Endodermal cell (in vitro differentiated cells): ENCODE data around the gene NFIX. TPM values are rescaled to one million over a fixed set of nuclear protein-coding genes. Genes with fewer than 3 reads are reported as not detected.

Experiments
- DNase-seq: peaks from one replicate; pipeline ENCODE4 v3.0.0-alpha.2; 2017
- H3K27ac ChIP-seq: 2 replicates; pipeline ENCODE4 v1.5.1; 2013; ENCODE audit warnings: mild to moderate bottlenecking, low read depth, low read length, moderate library complexity
- H3K27me3 ChIP-seq: 2 replicates; pipeline ENCODE4 v1.6.1; 2013; ENCODE audit warnings: mild to moderate bottlenecking, low read length, moderate library complexity; ENCODE audit not compliant: insufficient read depth, control insufficient read depth, poor library complexity, severe bottlenecking
- H3K36me3 ChIP-seq: 2 replicates; pipeline ENCODE4 v1.7.0; 2013; ENCODE audit warnings: mild to moderate bottlenecking, low read length, moderate library complexity; ENCODE audit not compliant: control insufficient read depth, insufficient read depth
- H3K4me1 ChIP-seq: one replicate; pipeline ENCODE4 v1.7.0; 2013; ENCODE audit warnings: low read length; ENCODE audit not compliant: control insufficient read depth, insufficient read depth
- H3K4me3 ChIP-seq: 2 replicates; pipeline ENCODE4 v1.5.1; 2013; ENCODE audit warnings: mild to moderate bottlenecking, low read length, moderate library complexity
- H3K9ac ChIP-seq: 2 replicates; pipeline ENCODE4 v1.6.1; 2013; ENCODE audit warnings: mild to moderate bottlenecking, low read length, moderate library complexity; ENCODE audit not compliant: poor library complexity, severe bottlenecking; ENCODE audit errors: extremely low read depth
- H3K9me3 ChIP-seq: 2 replicates; pipeline ENCODE4 v1.6.1; 2013; ENCODE audit warnings: mild to moderate bottlenecking, low read length, moderate library complexity; ENCODE audit not compliant: control insufficient read depth
- H3K27ac Mint-ChIP-seq: 2 replicates; pipeline ENCODE4 v1.8.0; 2020; ENCODE audit warnings: mixed read lengths
- H3K27me3 Mint-ChIP-seq: 2 replicates; pipeline ENCODE4 v1.8.0; 2021; ENCODE audit warnings: mild to moderate bottlenecking, mixed read lengths; ENCODE audit not compliant: insufficient read depth
- H3K36me3 Mint-ChIP-seq: 2 replicates; pipeline ENCODE4 v1.8.0; 2020; ENCODE audit warnings: low read depth, mixed read lengths
- H3K4me1 Mint-ChIP-seq: 2 replicates; pipeline ENCODE4 v1.8.0; 2020; ENCODE audit warnings: mixed read lengths
- H3K4me3 Mint-ChIP-seq: 2 replicates; pipeline ENCODE4 v1.8.0; 2020; ENCODE audit warnings: mild to moderate bottlenecking, moderate library complexity, mixed read lengths
- H3K9me3 Mint-ChIP-seq: 2 replicates; pipeline ENCODE4 v1.8.0; 2020; ENCODE audit warnings: mild to moderate bottlenecking, mixed read lengths
- CTCF ChIP-seq: fragments of 200-600 bp; sonication (generic); conservative IDR thresholded peaks from 2 replicates; pipeline ENCODE4 v1.5.0; 2021; ENCODE audit warnings: antibody characterized with exemption, mild to moderate bottlenecking
- WGBS, 2 experiments: methylation state at CpG; one replicate each; pipeline versions ENCODE4 v1.1.5 to v1.1.7; 2013; ENCODE audit warnings: missing lambda C conversion rate in 2 of 2, mixed read lengths in 1 of 2; ENCODE audit not compliant: insufficient coverage in 1 of 2, insufficient read length in 1 of 2; 5-methylcytosine and 5-hydroxymethylcytosine counted together
- total RNA-seq, 2 donors: library from RNA; stranded (reverse); fragmentation: NEBNext Ultra II Directional in 1 of 2; extraction: Animal tissue kit (Norgen Biotek cat#: 25700) in 1 of 2; gene quantifications; 2 replicates in 1 of 2; 3 replicates in 1 of 2; pipeline ENCODE4 v1.2.1, GENCODE V29; 2021

Gene NFIX
- total RNA-seq, 2 donors from 2014 or later = 0.22 to 0.40 TPM

GRCh38 chr19:13116282-13117175 is 121.3 kb downstream of the NFIX start, which contains the start of gene TRMT1:
TRMT1 (minus strand) TSS chr19:13116740; CDS start chr19:13116399, 341 bp downstream.
- WGBS, 2 experiments = 0 to 1% methylated on average over 19 to 51 of the region's 51 CpGs
- Histone ChIP-seq H3K4me3 (peak within 1 kb of the TSS; percentile 96), H3K27me3 (no peaks in the 10 kb centered on the region), H3K36me3 (peaks cover 41% of the 10 kb centered on the region), H3K9ac (peak within 1 kb of the TSS; percentile 97), H3K9me3 (no peaks in the 10 kb centered on the region), H3K4me1 (peaks cover 19% of the 10 kb centered on the region), H3K27ac (peak within 1 kb of the TSS; percentile 74)
- peak; percentile 98 for DNase-seq
- no peak for TF ChIP-seq CTCF
- Mint-ChIP-seq H3K9me3 (no peaks in the 10 kb centered on the region), H3K36me3 (peaks cover 23% of the 10 kb centered on the region), H3K27me3 (no peaks in the 10 kb centered on the region), H3K4me1 (peaks cover 37% of the 10 kb centered on the region), H3K27ac (peak within 1 kb of the TSS; percentile 99), H3K4me3 (peak within 1 kb of the TSS; percentile 96)

DNA sequence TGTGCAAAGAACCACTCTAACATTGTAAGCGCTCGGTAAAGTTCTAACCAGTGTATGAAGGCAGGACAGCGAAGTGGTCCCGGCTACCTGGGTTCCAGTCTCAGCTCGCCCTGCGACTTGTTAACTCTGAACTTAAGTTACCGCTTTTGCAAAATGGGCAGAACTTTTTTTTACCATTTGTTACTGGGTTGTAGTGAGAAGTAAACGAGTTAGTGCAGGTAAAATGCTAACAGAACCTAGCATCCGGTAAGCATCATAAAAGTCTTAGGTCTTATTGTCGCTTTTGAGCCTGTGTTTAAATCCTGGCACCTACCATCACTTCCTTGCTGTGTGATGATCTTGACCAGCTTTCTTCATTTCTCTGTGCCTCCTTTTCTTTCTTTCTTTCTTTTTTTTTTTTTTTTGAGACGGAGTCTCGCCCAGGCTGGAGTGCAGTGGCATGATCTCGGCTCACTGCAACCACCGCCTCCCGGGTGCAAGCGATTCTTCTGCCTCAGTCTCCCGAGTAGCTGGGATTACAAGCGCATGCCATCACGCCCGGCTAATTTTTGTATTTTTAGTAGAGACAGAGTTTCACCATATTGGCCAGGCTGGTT is 122.0 kb downstream of the NFIX start:
- Histone ChIP-seq H3K27me3 (no peaks in the 10 kb centered on the region), H3K9ac (peak overlapping the region; percentile 97), H3K27ac (no peak overlapping the region), H3K9me3 (no peaks in the 10 kb centered on the region), H3K36me3 (peaks cover 42% of the 10 kb centered on the region), H3K4me1 (peaks cover 21% of the 10 kb centered on the region), H3K4me3 (peak overlapping the region; percentile 96)
- Mint-ChIP-seq H3K9me3 (no peaks in the 10 kb centered on the region), H3K36me3 (peaks cover 26% of the 10 kb centered on the region), H3K27ac (peak overlapping the region; percentile 99), H3K27me3 (no peaks in the 10 kb centered on the region), H3K4me1 (peaks cover 44% of the 10 kb centered on the region), H3K4me3 (peak overlapping the region; percentile 96)
- WGBS, 2 experiments = 70 to 73% methylated on average over 17 to 20 of the region's 20 CpGs
- TF ChIP-seq CTCF = no peak
- no peak for DNase-seq

- H3K9ac ChIP-seq = peak within 1 kb of the TSS; percentile 84
- no peaks in the 10 kb centered on the region for H3K9me3 Mint-ChIP-seq
- H3K4me3 ChIP-seq = peak within 1 kb of the TSS; percentile 96
- DNase-seq = peak; percentile 95
- peaks cover 39% of the 10 kb centered on the region for H3K36me3 ChIP-seq
- H3K27ac ChIP-seq = peak within 1 kb of the TSS; percentile 78
- H3K9me3 ChIP-seq = no peaks in the 10 kb centered on the region
- H3K4me1 ChIP-seq = peaks cover 21% of the 10 kb centered on the region
- no peaks in the 10 kb centered on the region for H3K27me3 ChIP-seq
- peak within 1 kb of the TSS; percentile 96 for H3K4me3 Mint-ChIP-seq
- H3K4me1 Mint-ChIP-seq = peaks cover 49% of the 10 kb centered on the region
- peaks cover 23% of the 10 kb centered on the region for H3K36me3 Mint-ChIP-seq
- no peaks in the 10 kb centered on the region for H3K27me3 Mint-ChIP-seq
- 8 to 15% methylated on average over 26 to 65 of the region's 65 CpGs for WGBS, 2 experiments
- TF ChIP-seq CTCF = no peak
- H3K27ac Mint-ChIP-seq = peak within 1 kb of the TSS; percentile 99
Measured at GRCh38 chr19:13117772-13118423, 122.6 kb downstream of the NFIX start, which contains the start of gene NACC1. NACC1 (plus strand) TSS chr19:13118264; CDS start chr19:13135208, 16,944 bp downstream.
